T47D (cell line): Measurements from ENCODE around the gene PLEKHF1.
"Not testable (repeated sequence)": the region's sequence is repeated elsewhere in the genome, so short reads cannot be mapped to it uniquely, and the experiment has no call there.

Source experiments
- DNase-seq, 2 experiments: peaks; one replicate each; pipeline versions ENCODE4 v3.0.0 to v3.0.0-alpha.2; 2011 to 2012; ENCODE audit warnings: low read depth in 1 of 2, low spot score in 1 of 2
- JUND ChIP-seq: IDR thresholded peaks from 2 replicates; pipeline ENCODE4 v1.6.1; 2012; ENCODE audit warnings: low read depth
- in situ Hi-C: cut with HindIII; loops from 2 replicates; pipeline ENCODE4 v1.10.0; 2016; ENCODE audit warnings: low sequenced_read_pairs, low pct_unique_long_range_greater_than_20kb

Gene PLEKHF1

DNA sequence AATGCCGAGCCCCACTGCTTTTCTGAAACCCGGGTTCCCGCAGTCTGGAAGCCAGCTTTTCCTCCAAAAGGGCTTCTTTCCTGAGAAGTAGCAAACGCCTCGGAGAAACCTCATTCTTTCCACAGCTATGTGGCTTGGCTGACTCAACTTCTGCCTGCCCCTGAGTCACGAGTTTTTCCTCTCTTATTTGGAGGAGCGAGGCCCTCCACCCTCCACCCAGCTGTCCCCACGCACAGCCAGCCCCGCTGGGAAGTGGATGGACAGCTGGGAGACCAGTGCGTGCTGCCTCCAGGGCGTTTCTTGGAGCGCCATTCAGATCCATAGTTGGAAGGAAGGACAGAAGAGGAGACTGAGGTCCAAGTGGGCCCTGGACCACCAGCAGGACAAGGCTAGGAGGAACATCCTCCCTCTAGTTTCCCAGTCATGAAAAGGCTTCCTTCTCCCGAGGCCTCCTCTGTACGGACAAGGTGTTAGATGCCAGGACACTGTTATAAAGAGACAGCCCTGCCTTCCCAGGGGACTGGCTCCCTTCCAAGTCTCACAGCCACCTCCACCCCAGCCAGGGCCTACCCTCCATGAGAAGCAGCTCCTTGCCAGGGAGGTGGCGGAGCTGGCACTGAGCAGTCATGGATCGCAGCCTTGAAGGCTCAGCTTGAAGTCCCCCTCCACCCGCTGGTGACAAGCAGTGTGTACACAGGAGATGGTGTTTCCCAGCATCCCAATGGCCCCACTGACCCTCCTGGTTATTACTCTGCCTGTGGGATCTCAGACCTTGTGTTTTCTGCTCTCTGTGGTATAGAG is 2.5 kb upstream of the PLEKHF1 start:
- DNase-seq = no peak
- no peak for TF ChIP-seq JUND
- in situ Hi-C loops = no loop called here

DNA sequence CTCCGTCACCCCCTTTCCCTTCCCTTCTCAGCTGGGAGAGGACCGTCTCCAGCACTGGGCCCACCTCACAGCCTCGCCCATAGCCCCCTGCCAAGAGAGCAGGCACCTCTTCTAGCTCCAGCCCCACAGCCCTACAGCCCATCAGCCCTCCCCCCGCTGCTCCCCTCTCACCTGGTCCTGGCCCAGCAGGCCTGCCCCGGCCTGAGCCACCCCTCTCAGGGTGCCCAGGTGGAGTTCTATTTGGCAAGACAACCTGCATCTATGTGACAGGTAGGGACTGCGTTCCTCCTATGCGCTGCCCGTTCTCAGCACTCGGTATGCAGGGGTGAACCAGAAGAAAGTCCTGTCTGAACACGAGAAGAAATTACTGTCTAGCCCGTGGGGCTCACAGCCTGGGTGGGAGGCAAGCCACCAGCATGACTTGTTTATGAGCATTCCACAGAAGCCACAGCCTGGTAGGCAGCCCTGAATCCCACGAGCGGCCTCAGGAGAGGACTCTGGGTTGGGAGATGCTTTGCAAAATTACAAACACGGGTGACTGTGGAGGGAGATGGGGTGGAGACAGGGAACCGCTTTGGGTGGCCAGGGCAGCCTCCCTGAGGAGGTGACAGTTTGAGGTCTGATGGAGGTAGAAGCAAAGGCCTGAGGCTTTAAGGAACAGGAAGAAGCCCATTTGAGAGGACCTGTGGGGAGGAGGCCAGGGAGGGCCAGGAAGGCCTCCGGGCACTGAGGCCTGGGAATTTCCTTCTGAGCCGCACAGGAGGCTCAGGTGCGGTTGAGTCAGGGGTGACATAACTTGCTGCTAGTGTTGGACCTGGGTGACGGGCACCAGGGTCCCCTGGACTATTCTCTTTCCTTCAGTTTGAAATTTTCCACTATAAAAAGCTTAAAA is 1.2 kb upstream of the PLEKHF1 start:
- DNase-seq = peak in 1 of 2 experiments; percentile 73
- no peak for TF ChIP-seq JUND
- in situ Hi-C loops = no loop called here

DNA sequence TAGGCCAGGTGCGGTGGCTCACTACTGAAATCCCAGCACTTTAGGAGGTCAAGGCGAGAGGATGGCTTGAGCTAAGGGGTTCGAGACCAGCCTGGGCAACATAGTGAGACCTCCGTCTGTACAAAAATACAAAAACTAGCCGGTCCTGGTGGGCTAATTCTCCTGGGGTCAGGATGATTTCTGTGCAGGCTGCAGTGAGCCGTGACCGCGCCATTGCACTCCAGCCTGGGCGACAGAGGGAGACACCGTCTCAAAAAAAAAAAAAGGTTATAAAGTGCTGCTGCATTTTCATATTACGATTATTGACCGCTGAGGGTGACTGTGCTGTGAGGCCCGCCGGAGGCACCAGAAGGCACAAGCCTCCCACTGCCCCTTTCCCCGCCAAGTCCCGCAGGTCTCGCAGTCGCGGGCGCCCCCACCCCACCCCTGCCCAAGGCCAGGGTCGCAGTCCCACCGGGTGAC is 477 bp upstream of the PLEKHF1 start:
- TF ChIP-seq JUND = no peak
- no peak for DNase-seq
- in situ Hi-C loops = no loop called here

DNA sequence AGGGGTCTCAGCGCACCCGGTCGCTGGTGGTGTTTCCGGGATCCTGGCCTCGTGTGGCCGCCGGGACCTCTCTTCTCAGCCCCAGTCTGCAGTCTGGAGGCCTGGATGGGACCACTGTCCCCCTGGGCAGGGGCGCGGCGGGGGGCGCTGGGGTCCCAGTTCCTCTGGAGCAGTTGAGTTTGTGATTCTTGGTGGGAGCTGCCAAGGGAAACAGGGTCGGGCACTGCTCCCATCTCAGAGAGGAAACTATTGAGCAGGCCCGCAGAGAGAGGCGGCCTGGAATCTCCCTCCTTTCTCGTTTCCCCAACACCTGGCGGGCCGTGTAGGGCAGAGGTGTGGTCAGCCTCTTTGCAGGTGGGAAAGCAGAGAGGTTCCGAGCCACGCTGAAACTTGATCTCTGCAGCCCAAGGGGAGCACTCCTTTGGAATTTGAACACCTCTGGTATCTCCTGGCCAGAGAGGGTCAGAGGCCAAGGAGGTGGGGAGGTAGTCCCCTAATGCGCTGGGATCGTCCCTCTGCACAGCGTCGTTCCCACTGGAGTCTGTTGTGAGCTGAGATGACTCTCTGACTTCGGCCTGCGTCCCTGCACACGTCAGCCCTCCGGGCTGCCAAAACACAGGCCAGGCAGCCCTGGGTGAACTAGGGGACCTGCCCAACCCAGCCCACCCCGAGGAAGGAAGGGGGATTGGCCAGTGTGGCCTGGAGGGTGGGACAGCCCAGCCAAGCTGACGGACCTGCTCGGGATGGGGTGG is 741 bp downstream of the PLEKHF1 start:
- in situ Hi-C loops = no loop called here
- no peak for TF ChIP-seq JUND
- DNase-seq = no peak

DNA sequence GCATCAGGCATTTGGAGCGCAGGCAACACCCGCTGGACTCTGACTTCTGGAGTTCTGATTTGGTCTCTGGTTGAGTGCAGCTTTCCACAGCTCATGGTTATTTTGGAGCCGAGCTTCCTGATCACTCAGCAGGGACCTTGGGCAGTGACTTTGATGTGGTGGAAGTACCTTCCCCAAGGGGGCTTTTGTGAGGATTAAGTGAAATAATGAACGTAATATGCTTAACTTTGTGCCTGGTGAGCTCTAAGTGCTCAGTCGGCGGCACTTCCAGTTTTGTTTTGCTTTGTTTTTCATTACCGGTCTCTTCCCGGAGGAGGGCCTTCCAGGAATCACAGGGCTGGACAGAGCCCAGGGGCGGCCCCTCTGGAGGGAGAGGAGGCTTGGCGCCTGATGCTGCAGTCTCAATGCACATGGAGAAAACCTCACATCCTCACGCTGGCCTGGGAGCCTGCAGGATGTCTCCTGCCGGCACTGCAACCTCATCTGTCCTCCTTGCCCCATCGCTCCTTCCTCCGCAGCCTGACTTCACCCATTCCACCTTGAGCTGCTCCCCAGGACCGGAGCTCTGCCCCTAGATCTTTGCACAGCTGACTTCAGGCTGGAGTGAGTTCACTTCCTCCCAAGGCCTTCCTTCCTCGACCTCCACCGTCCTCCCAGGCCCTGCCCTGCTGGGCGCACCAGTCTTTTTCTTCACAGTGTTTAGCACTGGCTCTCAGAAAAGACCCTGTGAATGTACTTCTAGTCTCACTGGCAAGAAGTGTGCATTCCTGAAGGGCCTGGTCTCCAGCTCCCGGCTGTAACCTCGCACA is 1.5 kb downstream of the PLEKHF1 start:
- in situ Hi-C loops = no loop called here
- TF ChIP-seq JUND = no peak
- no peak for DNase-seq

DNA sequence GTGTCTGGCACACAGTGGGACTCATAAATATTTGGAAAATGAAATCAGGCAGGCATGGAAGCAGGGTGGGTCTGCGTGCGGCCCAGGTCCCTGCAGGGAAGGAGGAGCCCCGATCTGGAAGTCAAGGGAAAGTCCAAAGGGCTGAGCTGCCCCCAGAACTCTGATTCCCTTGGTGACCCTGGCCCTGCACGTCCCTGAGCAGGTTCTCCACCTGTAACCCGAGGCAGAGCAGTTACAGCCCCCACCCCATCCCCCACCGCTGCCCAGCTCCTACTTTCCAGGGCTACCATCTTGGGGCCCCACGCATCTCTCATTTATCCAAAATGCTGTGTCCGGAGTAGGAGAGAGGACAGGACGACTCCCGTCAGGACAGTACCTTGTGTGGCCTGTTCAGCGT is 2.1 kb downstream of the PLEKHF1 start:
- no peak for TF ChIP-seq JUND
- in situ Hi-C loops = no loop called here

DNA sequence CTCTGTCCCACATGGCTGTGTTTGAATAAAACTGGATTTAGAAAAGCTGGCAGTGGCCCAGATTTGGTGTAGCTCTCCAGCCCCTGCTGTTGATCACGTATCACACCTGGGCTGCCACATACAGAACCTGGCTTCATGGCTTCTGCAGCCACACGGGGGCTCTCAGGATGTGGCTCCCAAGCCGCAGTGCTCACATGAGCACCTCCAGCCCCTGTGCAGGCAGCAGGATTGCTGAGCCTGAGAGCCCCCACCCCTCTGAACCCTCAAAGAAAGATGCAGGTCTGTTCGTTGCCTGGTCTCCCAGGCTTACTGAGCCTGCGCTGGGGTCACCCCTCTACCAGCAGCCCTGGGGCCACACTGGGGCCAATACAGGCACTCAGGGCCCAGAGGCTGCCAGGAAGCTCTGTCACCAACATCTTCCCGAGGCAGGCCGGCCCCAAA is 2.7 kb downstream of the PLEKHF1 start:
- in situ Hi-C loops = no loop called here
- no peak for TF ChIP-seq JUND
- DNase-seq = no peak

More for the DNA sequence above, 2.1 kb downstream of the PLEKHF1 start:
- no peak for DNase-seq

DNA sequence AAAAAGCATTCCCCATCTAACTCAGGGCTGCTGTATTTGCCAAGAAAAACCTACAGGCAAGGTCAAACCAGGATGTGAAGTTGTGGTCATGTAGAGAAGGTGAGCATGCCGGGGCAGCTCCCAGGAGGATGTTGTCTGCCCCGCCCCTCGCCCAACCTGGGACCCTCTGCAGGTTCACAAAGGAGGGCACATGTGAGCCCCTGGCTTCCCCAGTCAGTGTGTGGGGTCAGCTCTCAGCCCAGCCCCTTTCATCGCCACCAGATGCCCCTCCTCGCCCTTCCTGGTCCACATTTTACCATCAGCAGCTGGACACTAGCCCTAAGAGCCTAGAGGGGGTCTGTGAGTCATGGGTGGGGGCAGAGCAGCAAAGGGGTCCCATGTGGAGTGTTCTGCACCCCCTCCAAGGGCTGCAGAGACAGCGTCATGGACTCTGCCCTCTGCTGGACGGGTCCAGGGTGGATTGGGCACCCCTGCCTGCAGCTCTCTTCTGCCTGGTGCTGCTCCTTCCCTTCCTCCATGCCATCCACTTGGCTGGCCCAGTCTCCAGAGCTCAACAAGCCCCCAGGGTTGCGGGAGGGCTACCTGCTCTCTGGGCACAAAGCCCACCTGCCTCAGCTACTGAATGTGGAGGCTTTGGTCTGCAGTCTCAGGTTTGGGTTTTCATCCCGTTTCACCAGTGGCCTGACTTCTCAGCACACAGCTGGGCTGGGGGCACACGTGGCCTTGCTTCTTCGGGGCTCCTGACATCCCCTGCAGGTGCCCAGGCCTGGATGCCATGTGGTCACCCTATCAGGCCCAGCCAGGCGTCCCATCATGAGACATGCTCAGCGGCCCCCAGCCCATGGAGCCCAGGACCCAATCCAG is 3.7 kb downstream of the PLEKHF1 start:
- TF ChIP-seq JUND = no peak
- in situ Hi-C loops = no loop called here
- no peak for DNase-seq

DNA sequence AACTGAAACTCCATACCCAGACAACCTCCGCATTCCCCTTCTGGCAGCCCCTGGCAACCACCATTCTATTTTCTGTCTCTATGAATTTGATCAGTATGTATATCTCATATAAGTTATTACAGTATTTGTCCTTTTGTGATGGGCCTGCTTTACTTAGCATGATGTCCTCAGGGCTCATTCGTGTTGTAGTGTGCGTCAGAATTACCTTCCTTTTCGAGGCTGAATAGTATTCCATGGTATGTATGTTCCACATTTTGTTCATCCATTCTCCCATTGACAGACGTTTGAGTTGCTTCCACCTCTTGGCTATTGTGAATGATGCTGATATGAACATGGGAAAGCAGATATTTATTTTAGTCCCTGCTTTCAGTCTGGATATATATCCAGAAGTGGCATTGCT is 5.0 kb downstream of the PLEKHF1 start:
- in situ Hi-C loops = no loop called here

DNA sequence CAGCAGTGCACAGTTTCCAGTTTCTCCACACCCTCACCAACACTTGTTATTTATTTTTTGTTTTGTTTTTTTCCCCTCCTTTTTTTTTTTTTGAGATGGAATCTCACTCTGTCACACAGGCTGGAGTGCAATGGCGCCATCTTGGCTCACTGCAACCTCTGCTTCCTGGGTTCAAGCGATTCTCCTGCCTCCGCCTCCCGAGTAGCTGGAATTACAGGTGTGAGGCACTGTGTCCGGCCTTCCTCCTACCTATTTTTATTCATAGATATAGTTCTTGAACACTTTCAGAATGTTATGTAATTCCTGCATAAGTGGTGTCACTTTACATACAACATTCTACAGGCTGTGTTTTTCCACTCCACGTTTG is 5.7 kb downstream of the PLEKHF1 start:
- DNase-seq, in situ Hi-C loops: not testable (repeated sequence)

More for the DNA sequence above, 5.0 kb downstream of the PLEKHF1 start:
- no peak for DNase-seq
- TF ChIP-seq JUND = no peak
